Measurements from ENCODE around the gene PGA5. TPM values are rescaled to one million over a fixed set of nuclear protein-coding genes. Genes with fewer than 3 reads are reported as not detected.

The PGA5 gene
- total RNA-seq, 1 experiment from 2014 or later = 0.33 TPM

DNA sequence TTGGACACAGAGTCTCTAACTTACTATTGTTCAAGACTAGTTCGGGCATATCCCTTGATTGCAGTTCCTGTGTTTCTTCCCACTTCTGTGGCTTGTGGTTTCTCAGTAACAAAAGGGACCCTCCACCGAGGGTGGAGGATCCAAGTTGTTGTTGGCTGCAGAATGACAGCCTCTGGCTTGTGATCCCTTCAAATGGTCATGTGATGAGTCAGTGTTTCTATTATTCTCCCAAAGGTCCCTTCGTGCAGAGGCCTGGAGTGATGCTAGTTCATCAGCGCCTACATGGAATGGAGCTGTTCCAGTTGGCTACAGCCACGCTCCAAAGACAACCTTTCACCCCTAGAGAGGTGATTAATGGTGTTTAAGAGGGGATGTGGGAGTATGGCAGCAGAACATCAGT lies 56.8 kb downstream of the PGA5 start:
- Histone ChIP-seq H3K14ac (ENCODE audit: insufficient read depth, low read length) (no peak overlapping the region), H3K18ac (ENCODE audit: insufficient read length, low read depth, low read length) (no peak overlapping the region), H3K9me3 (ENCODE audit: control insufficient read depth, low read depth, low read length) (no peaks in the 10 kb centered on the region), H3K4ac (ENCODE audit: low read depth, low read length) (no peak overlapping the region), H3K27me3 (ENCODE audit: insufficient read depth, low read length) (peaks cover 3% of the 10 kb centered on the region; the same call in 1 of the 2 replicates), H3K79me2 (ENCODE audit: insufficient read depth, low read length) (no peaks in the 10 kb centered on the region), H2BK5ac (ENCODE audit: insufficient read length, low read length) (no peak overlapping the region), H3K27ac (ENCODE audit: insufficient read length, low read depth, low read length) (no peak overlapping the region), H2BK12ac (ENCODE audit: insufficient read length, low read depth, low read length) (no peak overlapping the region), H3K23ac (ENCODE audit: insufficient read length, low read depth, low read length) (no peak overlapping the region), H2BK15ac (ENCODE audit: low read depth, low read length) (no peak overlapping the region), H4K91ac (ENCODE audit: insufficient read length, low read depth, low read length) (no peak overlapping the region), H2BK20ac (ENCODE audit: low read depth, low read length, poor library complexity, severe bottlenecking) (no peak overlapping the region), H2AFZ (ENCODE audit: low read length) (no peak overlapping the region), H3K79me1 (ENCODE audit: insufficient read depth, low read depth, low read length, poor library complexity, severe bottlenecking) (no peaks in the 10 kb centered on the region), H3K56ac (ENCODE audit: insufficient read length, low read depth, low read length) (no peak overlapping the region), H2BK120ac (ENCODE audit: low read depth, low read length, poor library complexity, severe bottlenecking) (no peak overlapping the region), H2AK5ac (ENCODE audit: insufficient read length, low read length) (no peak overlapping the region), H3K4me2 (ENCODE audit: insufficient read depth, insufficient read length, low read length) (no peak overlapping the region), H3K9ac (ENCODE audit: extremely low read depth, insufficient read length, low read length) (no peak overlapping the region), H3T11ph (ENCODE audit: low read length) (no peak overlapping the region), H4K20me1 (ENCODE audit: control insufficient read depth, insufficient read depth, insufficient read length) (no peaks in the 10 kb centered on the region), H3K23me2 (ENCODE audit: insufficient read length, low read depth, low read length, poor library complexity, severe bottlenecking) (peaks cover 14% of the 10 kb centered on the region), H4K5ac (ENCODE audit: insufficient read length, low read depth, low read length) (no peak overlapping the region), H3K4me1 (ENCODE audit: insufficient read depth, low read length) (no peaks in the 10 kb centered on the region), H4K8ac (replicated peaks; ENCODE audit: insufficient read length, low read depth, low read length) (no peak overlapping the region)
- no peak for DNase-seq
- TF ChIP-seq, protein P1, sequence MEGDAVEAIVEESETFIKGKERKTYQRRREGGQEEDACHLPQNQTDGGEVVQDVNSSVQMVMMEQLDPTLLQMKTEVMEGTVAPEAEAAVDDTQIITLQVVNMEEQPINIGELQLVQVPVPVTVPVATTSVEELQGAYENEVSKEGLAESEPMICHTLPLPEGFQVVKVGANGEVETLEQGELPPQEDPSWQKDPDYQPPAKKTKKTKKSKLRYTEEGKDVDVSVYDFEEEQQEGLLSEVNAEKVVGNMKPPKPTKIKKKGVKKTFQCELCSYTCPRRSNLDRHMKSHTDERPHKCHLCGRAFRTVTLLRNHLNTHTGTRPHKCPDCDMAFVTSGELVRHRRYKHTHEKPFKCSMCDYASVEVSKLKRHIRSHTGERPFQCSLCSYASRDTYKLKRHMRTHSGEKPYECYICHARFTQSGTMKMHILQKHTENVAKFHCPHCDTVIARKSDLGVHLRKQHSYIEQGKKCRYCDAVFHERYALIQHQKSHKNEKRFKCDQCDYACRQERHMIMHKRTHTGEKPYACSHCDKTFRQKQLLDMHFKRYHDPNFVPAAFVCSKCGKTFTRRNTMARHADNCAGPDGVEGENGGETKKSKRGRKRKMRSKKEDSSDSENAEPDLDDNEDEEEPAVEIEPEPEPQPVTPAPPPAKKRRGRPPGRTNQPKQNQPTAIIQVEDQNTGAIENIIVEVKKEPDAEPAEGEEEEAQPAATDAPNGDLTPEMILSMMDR (conservative IDR thresholded peaks at IDR 0.05) = no peak
- peak overlapping the region in 2 of 3 experiments; percentile 14 to 32; a peak in 3 of 7 replicates for H3K27ac Mint-ChIP-seq
- no CpG with 5 or more reads among the region's 5 CpGs for WGBS (ENCODE audit: extremely low coverage, insufficient read length, low lambda C conversion rate)
- peaks cover 21 to 62% (median 49%) of the 10 kb centered on the region in 3 experiments; a peak in 6 of 7 replicates for H3K36me3 Mint-ChIP-seq (ENCODE audit: insufficient read depth in 1 of 3, low read depth in 3 of 3)
- no peaks in the 10 kb centered on the region for H3K9me3 Mint-ChIP-seq
- H3K4me3 Mint-ChIP-seq = no peak overlapping the region
- peaks cover 11% of the 10 kb centered on the region for H3K27me3 Mint-ChIP-seq (ENCODE audit: low read depth)
- H3K4me1 Mint-ChIP-seq = peaks cover 25 to 29% of the 10 kb centered on the region in 2 experiments
